ENCODE results near the gene RSRC1. TPM values are rescaled to one million over a fixed set of nuclear protein-coding genes. Genes with fewer than 3 reads are reported as not detected.

RSRC1 gene
- total and polyA plus RNA-seq, 2 of the 13 experiments (the other 11 are each of a cell fraction or from before 2014, with no cell fraction given), result 4.9 to 63.0 TPM

DNA sequence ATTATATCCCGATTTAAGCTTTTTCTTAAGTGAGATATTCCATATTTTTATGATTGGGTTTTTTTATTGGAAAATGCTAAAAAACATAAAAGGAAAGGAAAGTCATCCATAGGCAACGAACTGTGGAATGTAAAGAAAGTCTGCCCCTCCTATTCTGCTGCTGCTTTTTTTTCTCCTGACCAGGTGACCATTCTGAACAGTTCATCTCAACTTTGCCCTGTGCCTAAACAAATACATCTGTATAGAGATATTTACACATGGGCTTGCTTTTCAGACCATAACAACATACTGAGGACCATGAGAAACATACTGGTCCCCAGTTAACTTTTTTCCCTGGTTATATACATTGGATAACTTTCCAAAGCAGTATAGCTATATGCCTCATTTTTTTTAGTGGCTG lies 442.2 kb downstream of the RSRC1 start (continued):
- TF ChIP-seq RARA (CRISPR knock-in tag; IDR thresholded peaks at IDR 0.05) (peak; percentile 64), ZNF331 (CRISPR knock-in tag; IDR thresholded peaks at IDR 0.05) (no peak), ARID5B (CRISPR knock-in tag; IDR thresholded peaks at IDR 0.05) (peak; percentile 68; the same call in 1 of the 2 replicates), ZNF224 (CRISPR knock-in tag; IDR thresholded peaks at IDR 0.05) (no peak), FOXJ3 (CRISPR knock-in tag; IDR thresholded peaks at IDR 0.05; ENCODE audit: borderline replicate concordance) (peak; percentile 27; the same call in 1 of the 2 replicates), ZNF768 (CRISPR knock-in tag; IDR thresholded peaks at IDR 0.05) (no peak), ZBTB20 (CRISPR knock-in tag; IDR thresholded peaks at IDR 0.05; ENCODE audit: borderline replicate concordance, low read depth) (peak; percentile 97; the same call in 1 of the 2 replicates), PPARG (CRISPR knock-in tag; conservative IDR thresholded peaks at IDR 0.05) (peak; percentile 63), ONECUT2 (CRISPR knock-in tag; IDR thresholded peaks at IDR 0.05) (no peak), RAD21 (CRISPR knock-in tag; IDR thresholded peaks at IDR 0.05) (no peak), MED1 (CRISPR knock-in tag; IDR thresholded peaks at IDR 0.05) (peak; percentile 39; the same call in 1 of the 2 replicates), FOXK1 (CRISPR knock-in tag; IDR thresholded peaks at IDR 0.05; ENCODE audit: borderline replicate concordance, low read depth) (peak; percentile 32; the same call in 1 of the 2 replicates), DBP (CRISPR knock-in tag; IDR thresholded peaks at IDR 0.05; ENCODE audit: not compliant biosample characterization) (no peak), ZFAT (CRISPR knock-in tag; conservative IDR thresholded peaks at IDR 0.05) (no peak), SP5 (CRISPR knock-in tag; IDR thresholded peaks at IDR 0.05; ENCODE audit: borderline replicate concordance, low read depth) (peak; percentile 75), NR2F1 (CRISPR knock-in tag; IDR thresholded peaks at IDR 0.05) (0 out of 4 replicates have a peak, but pooled peaks of 1 of the 2 experiments have one; percentile 34)
- TF ChIP-seq, protein P1, sequence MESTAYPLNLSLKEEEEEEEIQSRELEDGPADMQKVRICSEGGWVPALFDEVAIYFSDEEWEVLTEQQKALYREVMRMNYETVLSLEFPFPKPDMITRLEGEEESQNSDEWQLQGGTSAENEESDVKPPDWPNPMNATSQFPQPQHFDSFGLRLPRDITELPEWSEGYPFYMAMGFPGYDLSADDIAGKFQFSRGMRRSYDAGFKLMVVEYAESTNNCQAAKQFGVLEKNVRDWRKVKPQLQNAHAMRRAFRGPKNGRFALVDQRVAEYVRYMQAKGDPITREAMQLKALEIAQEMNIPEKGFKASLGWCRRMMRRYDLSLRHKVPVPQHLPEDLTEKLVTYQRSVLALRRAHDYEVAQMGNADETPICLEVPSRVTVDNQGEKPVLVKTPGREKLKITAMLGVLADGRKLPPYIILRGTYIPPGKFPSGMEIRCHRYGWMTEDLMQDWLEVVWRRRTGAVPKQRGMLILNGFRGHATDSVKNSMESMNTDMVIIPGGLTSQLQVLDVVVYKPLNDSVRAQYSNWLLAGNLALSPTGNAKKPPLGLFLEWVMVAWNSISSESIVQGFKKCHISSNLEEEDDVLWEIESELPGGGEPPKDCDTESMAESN (CRISPR knock-in tag; conservative IDR thresholded peaks at IDR 0.05), result no peak
- TF ChIP-seq, protein P2, sequence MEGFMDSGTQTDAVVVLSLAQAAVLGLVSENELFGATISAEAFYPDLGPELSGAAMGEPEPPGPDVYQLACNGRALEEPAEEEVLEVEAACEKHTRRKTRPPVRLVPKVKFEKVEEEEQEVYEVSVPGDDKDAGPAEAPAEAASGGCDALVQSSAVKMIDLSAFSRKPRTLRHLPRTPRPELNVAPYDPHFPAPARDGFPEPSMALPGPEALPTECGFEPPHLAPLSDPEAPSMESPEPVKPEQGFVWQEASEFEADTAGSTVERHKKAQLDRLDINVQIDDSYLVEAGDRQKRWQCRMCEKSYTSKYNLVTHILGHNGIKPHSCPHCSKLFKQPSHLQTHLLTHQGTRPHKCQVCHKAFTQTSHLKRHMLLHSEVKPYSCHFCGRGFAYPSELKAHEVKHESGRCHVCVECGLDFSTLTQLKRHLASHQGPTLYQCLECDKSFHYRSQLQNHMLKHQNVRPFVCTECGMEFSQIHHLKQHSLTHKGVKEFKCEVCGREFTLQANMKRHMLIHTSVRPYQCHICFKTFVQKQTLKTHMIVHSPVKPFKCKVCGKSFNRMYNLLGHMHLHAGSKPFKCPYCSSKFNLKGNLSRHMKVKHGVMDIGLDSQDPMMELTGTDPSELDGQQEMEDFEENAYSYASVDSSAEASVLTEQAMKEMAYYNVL (CRISPR knock-in tag; IDR thresholded peaks at IDR 0.05; ENCODE audit: borderline replicate concordance), result no peak
- TF ChIP-seq, protein P3, sequence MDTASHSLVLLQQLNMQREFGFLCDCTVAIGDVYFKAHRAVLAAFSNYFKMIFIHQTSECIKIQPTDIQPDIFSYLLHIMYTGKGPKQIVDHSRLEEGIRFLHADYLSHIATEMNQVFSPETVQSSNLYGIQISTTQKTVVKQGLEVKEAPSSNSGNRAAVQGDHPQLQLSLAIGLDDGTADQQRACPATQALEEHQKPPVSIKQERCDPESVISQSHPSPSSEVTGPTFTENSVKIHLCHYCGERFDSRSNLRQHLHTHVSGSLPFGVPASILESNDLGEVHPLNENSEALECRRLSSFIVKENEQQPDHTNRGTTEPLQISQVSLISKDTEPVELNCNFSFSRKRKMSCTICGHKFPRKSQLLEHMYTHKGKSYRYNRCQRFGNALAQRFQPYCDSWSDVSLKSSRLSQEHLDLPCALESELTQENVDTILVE (CRISPR knock-in tag; IDR thresholded peaks at IDR 0.05), result no peak
- TF ChIP-seq, protein P4, sequence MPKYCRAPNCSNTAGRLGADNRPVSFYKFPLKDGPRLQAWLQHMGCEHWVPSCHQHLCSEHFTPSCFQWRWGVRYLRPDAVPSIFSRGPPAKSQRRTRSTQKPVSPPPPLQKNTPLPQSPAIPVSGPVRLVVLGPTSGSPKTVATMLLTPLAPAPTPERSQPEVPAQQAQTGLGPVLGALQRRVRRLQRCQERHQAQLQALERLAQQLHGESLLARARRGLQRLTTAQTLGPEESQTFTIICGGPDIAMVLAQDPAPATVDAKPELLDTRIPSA (CRISPR knock-in tag; IDR thresholded peaks at IDR 0.05; ENCODE audit: borderline replicate concordance), result no peak

Measured in HepG2 (cell line).